Measurements from ENCODE around the gene SMAD5.

Gene SMAD5

GRCh38 chr5:136201870-136202269, 69.2 kb downstream of the SMAD5 start:
- Mint-ChIP-seq H3K27me3 (peaks cover 57% of the 10 kb centered on the region), H3K36me3 (ENCODE audit: low read depth) (no peaks in the 10 kb centered on the region), H3K4me3 (no peak overlapping the region), H3K9me3 (no peaks in the 10 kb centered on the region), H3K4me1 (ENCODE audit: low read depth) (peaks cover 5% of the 10 kb centered on the region), H3K27ac (no peak overlapping the region)
- intact Hi-C loops (cut with micrococcal nuclease), result no loop called here

DNA sequence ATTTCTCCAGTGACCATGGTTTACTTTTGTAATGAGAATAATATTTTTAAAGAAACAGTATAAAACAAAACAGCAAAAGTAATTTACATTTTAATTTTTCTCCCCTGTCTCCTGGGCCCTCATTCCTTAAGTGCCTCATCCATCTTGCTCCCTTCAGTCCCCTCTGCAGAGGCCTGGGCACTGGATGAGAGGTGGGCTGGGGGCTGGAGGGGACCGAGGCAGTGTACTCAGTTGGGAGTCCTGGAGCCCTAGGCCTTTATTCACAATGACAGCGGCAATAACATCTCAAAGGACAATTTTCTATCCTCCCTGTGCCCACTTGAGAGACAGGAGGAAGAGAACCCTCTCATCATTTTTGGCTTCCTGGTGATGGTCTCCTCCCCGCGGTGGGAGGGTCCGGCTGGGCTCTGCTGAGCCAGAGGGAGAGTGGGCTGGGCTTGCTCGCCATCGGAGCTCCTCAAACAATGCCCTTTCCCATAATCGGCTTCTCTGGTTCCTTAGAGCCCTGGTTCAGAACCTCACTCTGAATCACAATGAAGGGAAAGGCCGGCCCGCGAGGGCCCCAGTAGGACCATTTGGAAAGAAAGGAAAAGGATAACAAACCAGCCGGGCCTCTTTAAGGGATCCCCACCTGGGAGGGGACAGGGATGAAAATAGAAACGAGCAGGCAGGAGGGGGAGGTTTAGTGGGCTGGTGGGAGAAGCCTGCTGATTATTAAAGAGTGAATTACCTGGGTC, 70.0 kb downstream of the SMAD5 start:
- H3K4me1 Mint-ChIP-seq (ENCODE audit: low read depth), result peaks cover 5% of the 10 kb centered on the region
- H3K36me3 Mint-ChIP-seq (ENCODE audit: low read depth), result no peaks in the 10 kb centered on the region
- peaks cover 54% of the 10 kb centered on the region for H3K27me3 Mint-ChIP-seq
- intact Hi-C loops (cut with micrococcal nuclease), result no loop called here
- H3K27ac Mint-ChIP-seq, result no peak overlapping the region
- no peak overlapping the region for H3K4me3 Mint-ChIP-seq
- H3K9me3 Mint-ChIP-seq, result no peaks in the 10 kb centered on the region

DNA sequence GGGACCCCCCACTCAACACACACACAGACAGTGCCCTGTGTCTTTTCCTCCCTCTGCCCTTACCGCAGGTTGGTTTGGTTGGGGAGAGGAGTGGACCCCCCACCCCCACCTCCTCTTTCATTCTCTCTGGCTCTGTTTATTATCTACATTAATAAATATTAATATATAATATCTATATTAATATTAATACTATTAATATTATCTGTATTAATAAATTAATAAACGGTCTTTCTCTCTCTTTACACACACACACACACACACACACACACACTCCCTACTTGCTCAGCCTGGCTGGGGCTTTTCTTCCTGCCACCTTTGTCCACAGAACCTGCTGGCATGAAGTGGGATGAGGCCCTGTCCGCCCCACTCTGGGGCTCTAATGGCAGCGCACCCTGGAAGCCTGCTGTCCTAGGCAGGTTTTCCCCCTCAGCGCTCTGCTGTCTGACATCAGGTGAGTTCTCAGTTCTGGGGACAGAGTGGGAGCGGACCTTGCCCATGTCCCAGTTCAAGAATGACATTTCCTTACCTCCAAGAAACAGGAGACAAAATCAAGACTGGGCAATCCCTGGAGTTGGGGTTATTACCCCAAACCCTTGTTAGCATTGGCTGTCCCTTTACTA, 70.8 kb downstream of the SMAD5 start:
- H3K4me3 Mint-ChIP-seq, result no peak overlapping the region
- no peaks in the 10 kb centered on the region for H3K9me3 Mint-ChIP-seq
- H3K27ac Mint-ChIP-seq, result no peak overlapping the region
- intact Hi-C loops (cut with micrococcal nuclease), result no loop called here
- no peaks in the 10 kb centered on the region for H3K36me3 Mint-ChIP-seq (ENCODE audit: low read depth)
- peaks cover 5% of the 10 kb centered on the region for H3K4me1 Mint-ChIP-seq (ENCODE audit: low read depth)
- H3K27me3 Mint-ChIP-seq, result peaks cover 55% of the 10 kb centered on the region

DNA sequence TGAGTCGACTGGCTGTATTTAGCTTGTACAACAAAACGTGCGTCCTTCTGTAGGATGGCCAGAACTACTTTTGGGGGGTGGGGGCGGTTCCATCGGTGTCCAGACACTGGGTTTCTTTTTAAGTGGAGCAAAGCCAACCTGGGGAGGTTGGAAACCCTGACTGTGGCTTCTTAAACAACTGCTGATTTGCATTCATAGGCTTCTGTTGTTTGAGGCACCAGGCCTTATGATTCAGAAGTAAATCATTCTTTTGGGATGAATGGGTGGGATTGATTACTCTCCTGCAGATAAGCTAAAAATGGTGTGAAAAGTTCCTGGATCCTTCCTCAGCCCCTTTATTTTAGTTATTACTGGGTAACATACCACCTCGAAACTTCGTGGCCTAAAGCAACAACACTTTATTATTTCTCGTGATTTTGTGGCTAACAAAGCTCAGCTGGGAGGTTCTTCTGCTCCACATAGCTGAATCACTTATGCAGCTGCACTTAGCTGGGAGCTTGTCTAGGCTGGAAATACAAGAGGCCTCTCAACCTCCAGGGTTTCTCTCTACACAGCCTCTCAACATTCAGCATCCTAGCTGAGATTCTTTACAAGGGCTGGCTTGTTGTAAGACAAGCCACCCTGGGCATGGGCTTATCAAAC, 72.5 kb downstream of the SMAD5 start:
- no peak overlapping the region for H3K4me3 Mint-ChIP-seq

GRCh38 chr5:136205941-136206340, 73.3 kb downstream of the SMAD5 start:
- Mint-ChIP-seq H3K4me3 (no peak overlapping the region), H3K4me1 (ENCODE audit: low read depth) (peaks cover 5% of the 10 kb centered on the region), H3K27ac (no peak overlapping the region), H3K36me3 (ENCODE audit: low read depth) (no peaks in the 10 kb centered on the region), H3K9me3 (no peaks in the 10 kb centered on the region), H3K27me3 (peaks cover 46% of the 10 kb centered on the region)
- intact Hi-C loops (cut with micrococcal nuclease), result no loop called here

More for the DNA sequence above, 72.5 kb downstream of the SMAD5 start:
- Mint-ChIP-seq H3K27ac (no peak overlapping the region), H3K27me3 (peaks cover 51% of the 10 kb centered on the region), H3K4me1 (ENCODE audit: low read depth) (peaks cover 5% of the 10 kb centered on the region), H3K36me3 (ENCODE audit: low read depth) (no peaks in the 10 kb centered on the region), H3K9me3 (no peaks in the 10 kb centered on the region)
- intact Hi-C loops (cut with micrococcal nuclease), result no loop called here

DNA sequence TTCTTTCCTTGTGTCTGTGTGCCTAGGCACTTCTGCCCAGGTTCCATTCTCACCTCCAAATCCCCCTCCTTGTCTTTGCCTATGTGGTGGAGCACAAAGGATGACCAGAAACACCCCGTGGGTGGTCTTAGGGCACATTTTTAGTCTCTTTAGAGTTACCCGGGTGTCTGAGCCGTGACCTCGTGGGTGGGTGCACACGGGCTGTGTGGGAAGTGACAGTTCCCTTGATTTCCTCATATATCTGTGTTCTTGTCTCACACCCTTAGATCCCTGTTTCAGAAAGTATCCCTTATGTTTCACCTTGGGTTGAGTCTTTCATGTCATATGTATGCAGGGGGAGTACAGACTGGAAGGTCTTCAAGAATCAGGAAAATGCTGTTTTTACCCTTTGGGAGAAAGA, 73.7 kb downstream of the SMAD5 start:
- H3K36me3 Mint-ChIP-seq (ENCODE audit: low read depth), result no peaks in the 10 kb centered on the region
- intact Hi-C loops (cut with micrococcal nuclease), result no loop called here
- peaks cover 5% of the 10 kb centered on the region for H3K4me1 Mint-ChIP-seq (ENCODE audit: low read depth)
- no peak overlapping the region for H3K27ac Mint-ChIP-seq
- H3K4me3 Mint-ChIP-seq, result no peak overlapping the region
- H3K9me3 Mint-ChIP-seq, result no peaks in the 10 kb centered on the region
- H3K27me3 Mint-ChIP-seq, result peaks cover 42% of the 10 kb centered on the region

- intact Hi-C loops (cut with micrococcal nuclease), result no loop called here
- Mint-ChIP-seq H3K4me3 (no peak overlapping the region), H3K9me3 (no peaks in the 10 kb centered on the region), H3K27me3 (peaks cover 35% of the 10 kb centered on the region), H3K36me3 (ENCODE audit: low read depth) (no peaks in the 10 kb centered on the region), H3K27ac (no peak overlapping the region), H3K4me1 (ENCODE audit: low read depth) (peaks cover 5% of the 10 kb centered on the region)
Observed at GRCh38 chr5:136207631-136208030, 75.0 kb downstream of the SMAD5 start.

GRCh38 chr5:136208916-136209315, 76.3 kb downstream of the SMAD5 start:
- Mint-ChIP-seq H3K4me1 (ENCODE audit: low read depth) (peaks cover 5% of the 10 kb centered on the region), H3K9me3 (no peaks in the 10 kb centered on the region), H3K36me3 (ENCODE audit: low read depth) (no peaks in the 10 kb centered on the region), H3K4me3 (no peak overlapping the region), H3K27ac (no peak overlapping the region), H3K27me3 (peaks cover 24% of the 10 kb centered on the region)
- intact Hi-C loops (cut with micrococcal nuclease), result no loop called here

DNA sequence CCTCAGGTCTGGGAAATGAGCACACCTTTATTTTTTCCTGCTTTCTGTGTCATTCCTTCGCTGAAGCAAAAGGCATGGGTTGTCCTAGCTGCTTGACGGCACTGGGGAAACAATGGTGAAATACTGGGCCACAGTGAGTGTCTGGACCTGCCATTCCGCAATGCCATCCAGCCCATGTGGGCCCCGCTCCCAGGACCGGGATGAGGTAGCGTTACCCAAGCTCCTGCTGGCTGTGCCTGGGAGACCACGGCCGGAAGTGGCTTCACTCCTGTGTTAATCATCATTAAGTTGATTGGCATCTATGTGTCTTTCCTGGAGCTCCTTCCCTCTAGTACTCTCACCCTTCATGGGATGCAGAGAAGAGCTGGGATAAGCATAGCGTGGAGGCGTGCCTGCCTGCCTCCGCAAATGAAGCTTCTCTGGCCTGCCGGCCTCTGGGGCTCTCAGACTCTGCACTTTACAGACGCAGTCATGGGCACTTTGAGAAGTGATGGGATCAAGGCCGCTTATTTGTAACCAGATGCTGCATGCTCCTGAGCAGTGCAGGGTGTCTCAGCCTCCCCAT, 76.8 kb downstream of the SMAD5 start:
- no peak overlapping the region for H3K4me3 Mint-ChIP-seq
- intact Hi-C loops (cut with micrococcal nuclease), result no loop called here
- peaks cover 5% of the 10 kb centered on the region for H3K4me1 Mint-ChIP-seq (ENCODE audit: low read depth)
- H3K36me3 Mint-ChIP-seq (ENCODE audit: low read depth), result no peaks in the 10 kb centered on the region
- peaks cover 21% of the 10 kb centered on the region for H3K27me3 Mint-ChIP-seq
- no peaks in the 10 kb centered on the region for H3K9me3 Mint-ChIP-seq
- no peak overlapping the region for H3K27ac Mint-ChIP-seq

- H3K27me3 Mint-ChIP-seq, result peaks cover 21% of the 10 kb centered on the region
- H3K36me3 Mint-ChIP-seq (ENCODE audit: low read depth), result no peaks in the 10 kb centered on the region
- intact Hi-C loops (cut with micrococcal nuclease), result loop anchor here (5.0 to 10.0 kb wide), 2 partner anchors 125 to 648 kb away; no protein-coding TSS in a partner anchor
- peaks cover 5% of the 10 kb centered on the region for H3K4me1 Mint-ChIP-seq (ENCODE audit: low read depth)
- H3K4me3 Mint-ChIP-seq, result no peak overlapping the region
- H3K9me3 Mint-ChIP-seq, result no peaks in the 10 kb centered on the region
- H3K27ac Mint-ChIP-seq, result no peak overlapping the region
Observed at GRCh38 chr5:136210259-136210658, 77.6 kb downstream of the SMAD5 start.

DNA sequence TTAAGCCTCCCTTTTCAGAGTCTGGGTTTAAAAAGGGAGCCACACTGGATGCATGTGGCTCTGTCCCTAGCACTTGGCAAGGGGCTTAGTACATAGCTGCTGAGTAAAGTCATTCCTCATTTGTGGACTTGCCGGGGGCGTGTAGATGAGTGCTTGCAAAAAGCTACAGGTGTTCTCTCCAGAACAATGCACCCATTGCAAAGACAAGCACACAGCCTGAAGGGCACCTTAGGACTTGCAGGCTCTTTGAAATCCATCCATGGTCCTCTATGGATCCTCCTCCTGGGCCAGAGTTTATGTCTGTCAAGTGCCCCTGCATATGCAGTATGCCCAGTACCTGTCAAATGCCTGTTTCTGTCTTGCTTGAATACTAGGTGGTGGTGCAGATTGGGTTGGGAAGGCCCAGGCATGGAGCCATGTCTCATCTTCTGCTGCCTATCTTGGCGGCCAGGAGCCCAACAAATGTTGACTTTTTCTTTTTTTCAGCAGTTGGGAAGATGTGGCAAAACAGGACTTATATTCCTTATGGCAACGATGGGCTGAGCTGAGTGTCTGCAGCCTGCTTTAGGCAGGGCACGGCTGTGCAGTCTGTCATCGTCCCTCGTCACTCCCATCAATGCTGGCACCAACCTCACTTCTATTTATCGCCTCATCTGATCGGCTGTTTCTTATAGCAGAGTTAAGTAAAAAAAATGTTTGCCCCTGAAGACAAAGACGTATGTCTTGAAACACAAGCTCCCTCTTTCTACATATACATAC, 78.8 kb downstream of the SMAD5 start:
- Mint-ChIP-seq H3K27me3 (peaks cover 23% of the 10 kb centered on the region), H3K4me1 (ENCODE audit: low read depth) (peaks cover 1% of the 10 kb centered on the region), H3K36me3 (ENCODE audit: low read depth) (no peaks in the 10 kb centered on the region), H3K27ac (no peak overlapping the region), H3K4me3 (no peak overlapping the region), H3K9me3 (no peaks in the 10 kb centered on the region)
- intact Hi-C loops (cut with micrococcal nuclease), result loop anchor here (1.0 to 10.0 kb wide), 3 partner anchors 127 to 649 kb away; no protein-coding TSS in a partner anchor

- no peak overlapping the region for H3K27ac Mint-ChIP-seq
- intact Hi-C loops (cut with micrococcal nuclease), result loop anchor here (1.0 to 10.0 kb wide), 3 partner anchors 127 to 650 kb away; no protein-coding TSS in a partner anchor
Observed at GRCh38 chr5:136212252-136212721, 79.6 kb downstream of the SMAD5 start.

DNA sequence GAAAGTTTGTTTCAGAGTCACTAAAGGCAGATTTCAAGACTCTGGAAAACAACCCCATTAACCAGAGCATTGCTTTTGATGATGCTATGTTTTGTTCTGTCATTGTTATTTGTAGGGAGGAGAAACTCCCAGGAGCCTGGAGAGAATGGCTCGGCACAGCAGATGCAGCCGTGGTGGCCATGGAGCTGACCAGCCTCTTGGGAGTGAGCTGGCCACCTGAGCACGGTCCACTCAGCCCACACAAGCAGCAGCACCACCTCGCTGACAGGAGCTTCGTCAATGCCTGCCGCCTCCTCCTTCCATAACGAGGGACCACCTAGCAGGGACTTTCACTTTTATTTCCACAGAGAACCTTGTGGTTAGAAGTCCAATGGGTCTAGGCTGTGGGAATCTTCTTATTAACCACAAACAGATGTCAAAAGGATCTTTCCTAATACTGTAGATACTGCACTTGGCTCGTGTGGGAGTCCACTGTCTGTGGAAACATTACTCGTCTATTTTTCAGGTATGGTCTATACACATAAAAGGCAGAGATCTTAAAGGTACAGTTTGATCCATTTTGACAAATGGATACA, 81.4 kb downstream of the SMAD5 start:
- peaks cover 14% of the 10 kb centered on the region for H3K27me3 Mint-ChIP-seq
- H3K36me3 Mint-ChIP-seq (ENCODE audit: low read depth), result no peaks in the 10 kb centered on the region
- H3K4me3 Mint-ChIP-seq, result no peak overlapping the region
- intact Hi-C loops (cut with micrococcal nuclease), result loop anchor here (5.0 to 10.0 kb wide), 2 partner anchors 129 to 652 kb away; no protein-coding TSS in a partner anchor
- no peaks in the 10 kb centered on the region for H3K9me3 Mint-ChIP-seq
- H3K27ac Mint-ChIP-seq, result no peak overlapping the region
- no peaks in the 10 kb centered on the region for H3K4me1 Mint-ChIP-seq (ENCODE audit: low read depth)

More at GRCh38 chr5:136212252-136212721, 79.6 kb downstream of the SMAD5 start:
- no peak overlapping the region for H3K4me3 Mint-ChIP-seq
- no peaks in the 10 kb centered on the region for H3K36me3 Mint-ChIP-seq (ENCODE audit: low read depth)
- peaks cover 23% of the 10 kb centered on the region for H3K27me3 Mint-ChIP-seq
- H3K9me3 Mint-ChIP-seq, result no peaks in the 10 kb centered on the region
- H3K4me1 Mint-ChIP-seq (ENCODE audit: low read depth), result no peaks in the 10 kb centered on the region
